Smooth muscle cell (in vitro differentiated cells): Measurements from ENCODE around the gene PTPRD. TPM values are rescaled to one million over a fixed set of nuclear protein-coding genes. Genes with fewer than 3 reads are reported as not detected.

Source experiments
- DNase-seq: peaks from one replicate; lab custom pipeline; 2025; ENCODE audit not compliant: unreplicated experiment; lab: John Stamatoyannopoulos, UW
- H2AFZ ChIP-seq: fragments of 200-600 bp; sonication (generic); 2 replicates; pipeline ENCODE4 v1.6.0; 2016; ENCODE audit warnings: antibody characterized with exemption, low read depth, mild to moderate bottlenecking
- H3F3A ChIP-seq: fragments of 200-600 bp; sonication (generic); 2 replicates; pipeline ENCODE4 v1.6.0; 2017; ENCODE audit warnings: antibody characterized with exemption, low read depth
- H3K27ac ChIP-seq: fragments of 200-600 bp; sonication (generic); 2 replicates; pipeline ENCODE4 v1.5.1; 2016; ENCODE audit warnings: low read depth, mild to moderate bottlenecking
- H3K27me3 ChIP-seq: fragments of 200-600 bp; sonication (generic); 2 replicates; pipeline ENCODE4 v1.6.1; 2016; ENCODE audit warnings: low read depth, mild to moderate bottlenecking
- H3K36me3 ChIP-seq: fragments of 200-600 bp; sonication (generic); 2 replicates; pipeline ENCODE4 v1.5.1; 2016; ENCODE audit warnings: low read depth
- H3K4me1 ChIP-seq: fragments of 200-600 bp; sonication (generic); 2 replicates; pipeline ENCODE4 v1.5.1; 2016; ENCODE audit warnings: low read depth
- H3K4me2 ChIP-seq: fragments of 200-600 bp; sonication (generic); 2 replicates; pipeline ENCODE4 v1.6.0; 2016; ENCODE audit warnings: mild to moderate bottlenecking
- H3K4me3 ChIP-seq: fragments of 200-600 bp; sonication (generic); 2 replicates; pipeline ENCODE4 v1.5.1; 2016; ENCODE audit warnings: mild to moderate bottlenecking
- H3K79me2 ChIP-seq: fragments of 200-600 bp; sonication (generic); 2 replicates; pipeline ENCODE4 v1.6.0; 2016; ENCODE audit warnings: low read depth, mild to moderate bottlenecking
- H3K9ac ChIP-seq: fragments of 200-600 bp; sonication (generic); 2 replicates; pipeline ENCODE4 v1.6.0; 2016; ENCODE audit warnings: low read depth
- H3K9me3 ChIP-seq: fragments of 200-600 bp; sonication (generic); replicated peaks from 2 replicates; pipeline ENCODE4 v1.5.1; 2016; ENCODE audit warnings: low read depth
- H4K20me1 ChIP-seq: fragments of 200-600 bp; sonication (generic); 2 replicates; pipeline ENCODE4 v1.6.0; 2016; ENCODE audit warnings: low read depth
- WGBS: methylation state at CpG from one replicate; pipeline ENCODE4 v1.1.7; 2016; ENCODE audit warnings: low lambda C conversion rate; 5-methylcytosine and 5-hydroxymethylcytosine counted together
- polyA plus RNA-seq: library from polyadenylated mRNA; unstranded; fragments of >200 nt; fragmentation: Nextera tagmentation; extraction: Ambion mirVana; gene quantifications from 2 replicates; pipeline ENCODE4 v1.2.1, GENCODE V29; 2016
- total RNA-seq: library from RNA; depleted of rRNA; stranded (reverse); fragments of >200 nt; gene quantifications from 2 replicates; pipeline ENCODE4 v1.2.3, GENCODE V29; 2014
- TF ChIP-seq, protein P1 (sequence below): fragments of 200-600 bp; sonication (generic); IDR thresholded peaks from 2 replicates; pipeline ENCODE4 v1.5.1; 2017; ENCODE audit warnings: borderline replicate concordance, mild to moderate bottlenecking, antibody characterized with exemption; ENCODE audit not compliant: insufficient read depth, poor library complexity, severe bottlenecking

Gene PTPRD
- total and polyA plus RNA-seq, 2 experiments from 2014 or later, result 6.5 to 61.0 TPM

DNA sequence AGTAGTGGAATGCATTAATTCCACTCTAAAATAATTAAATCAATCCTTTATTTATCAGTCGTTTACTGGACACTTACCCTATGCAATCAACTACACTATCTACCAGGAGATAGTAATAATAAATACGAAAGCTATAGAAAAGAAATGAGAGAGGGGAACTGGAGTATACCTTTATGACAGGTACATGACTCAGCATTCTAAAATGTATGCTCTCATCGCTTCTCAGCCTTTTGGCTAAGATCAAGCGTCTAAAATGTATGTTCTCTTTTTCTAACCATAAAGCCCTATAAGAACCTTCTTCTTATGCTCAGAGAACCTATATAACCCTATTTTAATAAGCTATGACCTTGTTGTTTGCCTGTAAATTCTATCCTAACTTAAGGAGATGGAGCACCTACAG is 2059.4 kb downstream of the PTPRD start:
- no peak overlapping the region for H3K27ac ChIP-seq
- WGBS, result 63% methylated on average over 4 of the region's 4 CpGs
- H4K20me1 ChIP-seq, result no peaks in the 10 kb centered on the region
- H3K4me2 ChIP-seq, result no peak overlapping the region
- no peaks in the 10 kb centered on the region for H3K79me2 ChIP-seq
- TF ChIP-seq, protein P1, sequence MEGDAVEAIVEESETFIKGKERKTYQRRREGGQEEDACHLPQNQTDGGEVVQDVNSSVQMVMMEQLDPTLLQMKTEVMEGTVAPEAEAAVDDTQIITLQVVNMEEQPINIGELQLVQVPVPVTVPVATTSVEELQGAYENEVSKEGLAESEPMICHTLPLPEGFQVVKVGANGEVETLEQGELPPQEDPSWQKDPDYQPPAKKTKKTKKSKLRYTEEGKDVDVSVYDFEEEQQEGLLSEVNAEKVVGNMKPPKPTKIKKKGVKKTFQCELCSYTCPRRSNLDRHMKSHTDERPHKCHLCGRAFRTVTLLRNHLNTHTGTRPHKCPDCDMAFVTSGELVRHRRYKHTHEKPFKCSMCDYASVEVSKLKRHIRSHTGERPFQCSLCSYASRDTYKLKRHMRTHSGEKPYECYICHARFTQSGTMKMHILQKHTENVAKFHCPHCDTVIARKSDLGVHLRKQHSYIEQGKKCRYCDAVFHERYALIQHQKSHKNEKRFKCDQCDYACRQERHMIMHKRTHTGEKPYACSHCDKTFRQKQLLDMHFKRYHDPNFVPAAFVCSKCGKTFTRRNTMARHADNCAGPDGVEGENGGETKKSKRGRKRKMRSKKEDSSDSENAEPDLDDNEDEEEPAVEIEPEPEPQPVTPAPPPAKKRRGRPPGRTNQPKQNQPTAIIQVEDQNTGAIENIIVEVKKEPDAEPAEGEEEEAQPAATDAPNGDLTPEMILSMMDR, result no peak
- H3K27me3 ChIP-seq, result no peaks in the 10 kb centered on the region
- H3F3A ChIP-seq, result no peaks in the 10 kb centered on the region
- H3K9me3 ChIP-seq, result no peaks in the 10 kb centered on the region
- DNase-seq, result no peak
- H3K9ac ChIP-seq, result no peak overlapping the region
- no peak overlapping the region for H3K4me3 ChIP-seq
- no peaks in the 10 kb centered on the region for H3K36me3 ChIP-seq
- no peak overlapping the region for H2AFZ ChIP-seq
- no peaks in the 10 kb centered on the region for H3K4me1 ChIP-seq

DNA sequence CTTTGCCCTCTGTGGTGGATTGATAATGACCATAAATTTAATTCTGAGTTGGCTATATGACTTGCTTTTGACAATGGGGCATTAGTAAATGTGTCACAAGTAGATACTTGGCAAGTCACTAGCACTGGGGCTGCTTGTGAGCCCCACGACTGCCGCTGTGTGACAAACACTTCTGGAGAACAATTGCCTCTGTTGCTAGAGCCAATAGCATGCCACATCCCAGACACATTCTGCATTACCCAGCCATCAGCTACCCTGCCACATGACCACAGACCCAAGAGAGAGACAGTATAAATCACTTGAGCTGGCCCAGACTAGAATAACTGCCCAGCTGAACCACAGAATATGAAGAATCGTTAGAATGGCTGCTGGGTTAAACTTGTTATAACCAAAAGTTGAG is 2060.1 kb downstream of the PTPRD start:
- Histone ChIP-seq H3K4me2 (no peak overlapping the region), H3K79me2 (no peaks in the 10 kb centered on the region), H3K27me3 (no peaks in the 10 kb centered on the region), H3K36me3 (no peaks in the 10 kb centered on the region), H4K20me1 (no peaks in the 10 kb centered on the region), H3K9ac (no peak overlapping the region), H3K4me1 (no peaks in the 10 kb centered on the region), H3F3A (no peaks in the 10 kb centered on the region), H3K4me3 (no peak overlapping the region), H3K9me3 (no peaks in the 10 kb centered on the region), H2AFZ (no peak overlapping the region), H3K27ac (no peak overlapping the region)
- DNase-seq, result no peak
- WGBS, result 95% methylated on average over 3 of the region's 3 CpGs
- TF ChIP-seq, protein P1, result no peak

DNA sequence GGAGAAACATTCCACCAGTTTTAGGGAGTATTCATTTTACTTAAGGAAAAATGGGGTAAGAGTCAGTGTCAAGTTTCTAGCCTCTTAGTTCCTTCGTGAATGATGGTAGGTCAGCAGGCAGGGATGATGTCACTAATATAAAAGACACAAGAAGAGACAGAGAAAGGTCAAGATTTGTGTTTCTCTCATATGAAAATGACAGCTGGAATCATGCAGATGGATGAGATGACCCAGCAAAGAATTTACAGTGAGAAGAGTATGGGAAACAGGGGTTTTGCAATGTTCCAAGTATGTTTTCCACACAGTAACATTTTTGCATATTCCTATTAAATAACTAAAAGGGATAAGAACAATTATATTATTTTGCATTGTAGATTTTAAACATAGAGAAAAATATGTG is 2063.6 kb downstream of the PTPRD start:
- DNase-seq, result no peak
- Histone ChIP-seq H3K27ac (no peak overlapping the region), H3K4me1 (no peaks in the 10 kb centered on the region), H3K9ac (no peak overlapping the region), H3K4me2 (no peak overlapping the region), H3K9me3 (no peaks in the 10 kb centered on the region), H3K4me3 (no peak overlapping the region), H3K27me3 (no peaks in the 10 kb centered on the region), H2AFZ (no peak overlapping the region), H3F3A (no peaks in the 10 kb centered on the region), H3K79me2 (no peaks in the 10 kb centered on the region), H3K36me3 (no peaks in the 10 kb centered on the region), H4K20me1 (no peaks in the 10 kb centered on the region)
- 95% methylated on average over 1 of the region's 1 CpG for WGBS
- TF ChIP-seq, protein P1, result no peak

DNA sequence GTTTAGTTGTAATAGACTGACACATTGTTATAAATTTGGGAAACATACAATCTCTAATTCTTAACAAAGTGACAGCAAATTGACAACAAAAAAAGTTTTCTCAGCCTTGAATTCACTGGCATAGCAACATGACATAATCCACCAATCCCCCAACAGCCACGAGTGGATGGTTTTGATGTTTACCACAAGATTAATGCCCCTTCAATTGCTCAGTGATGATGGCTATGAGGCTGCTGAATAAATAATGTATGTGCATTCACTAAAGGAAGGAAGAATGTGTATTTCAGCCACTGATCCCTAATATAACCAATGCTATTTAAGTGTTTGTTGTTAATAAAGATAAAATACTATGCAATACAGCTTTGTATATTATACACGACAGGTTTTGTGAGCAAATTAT is 2069.6 kb downstream of the PTPRD start:
- WGBS, result 50% methylated on average over 2 of the region's 2 CpGs

More for the DNA sequence above, 2069.6 kb downstream of the PTPRD start:
- Histone ChIP-seq H3K4me1 (no peaks in the 10 kb centered on the region), H3K9ac (no peak overlapping the region), H4K20me1 (no peaks in the 10 kb centered on the region), H3K4me3 (no peak overlapping the region), H3K79me2 (no peaks in the 10 kb centered on the region), H3F3A (no peaks in the 10 kb centered on the region), H3K27ac (no peak overlapping the region), H2AFZ (no peak overlapping the region), H3K27me3 (no peaks in the 10 kb centered on the region), H3K36me3 (no peaks in the 10 kb centered on the region), H3K4me2 (no peak overlapping the region), H3K9me3 (no peaks in the 10 kb centered on the region)
- DNase-seq, result no peak
- TF ChIP-seq, protein P1, result no peak
